Chondrocyte (in vitro differentiated cells): ENCODE results near the gene LTBP2. TPM values are rescaled to one million over a fixed set of nuclear protein-coding genes. Genes with fewer than 3 reads are reported as not detected.

Experiments used
- DNase-seq: peaks from one replicate; pipeline ENCODE4 v3.0.0; 2021; ENCODE audit warnings: mixed read lengths, low spot score
- H3K27ac Mint-ChIP-seq: one replicate; pipeline ENCODE4 v1.8.0; 2021; ENCODE audit warnings: mild to moderate bottlenecking, moderate library complexity, mixed read lengths; ENCODE audit not compliant: unreplicated experiment
- H3K27me3 Mint-ChIP-seq: 2 replicates; pipeline ENCODE4 v1.8.0; 2021; ENCODE audit warnings: low read depth, mixed read lengths
- H3K36me3 Mint-ChIP-seq: 2 replicates; pipeline ENCODE4 v1.8.0; 2021; ENCODE audit warnings: low read depth, mixed read lengths
- H3K4me1 Mint-ChIP-seq: 2 replicates; pipeline ENCODE4 v1.8.0; 2021; ENCODE audit warnings: low read depth, mild to moderate bottlenecking, mixed read lengths
- H3K4me3 Mint-ChIP-seq: one replicate; pipeline ENCODE4 v1.8.0; 2021; ENCODE audit warnings: mild to moderate bottlenecking, moderate library complexity, mixed read lengths; ENCODE audit not compliant: unreplicated experiment
- H3K9me3 Mint-ChIP-seq: 2 replicates; pipeline ENCODE4 v1.8.0; 2021; ENCODE audit warnings: low read depth, mixed read lengths
- total RNA-seq: library from RNA; stranded (reverse); gene quantifications from 3 replicates; pipeline ENCODE4 v1.2.1, GENCODE V29; 2021
- TF ChIP-seq, protein P1 (sequence below): fragments of 200-600 bp; sonication (generic); IDR thresholded peaks from 2 replicates; pipeline ENCODE4 v1.5.0; 2021; ENCODE audit warnings: antibody characterized with exemption, mild to moderate bottlenecking, moderate library complexity

LTBP2 gene
- total RNA-seq, 1 donor from 2014 or later = 215 TPM

DNA sequence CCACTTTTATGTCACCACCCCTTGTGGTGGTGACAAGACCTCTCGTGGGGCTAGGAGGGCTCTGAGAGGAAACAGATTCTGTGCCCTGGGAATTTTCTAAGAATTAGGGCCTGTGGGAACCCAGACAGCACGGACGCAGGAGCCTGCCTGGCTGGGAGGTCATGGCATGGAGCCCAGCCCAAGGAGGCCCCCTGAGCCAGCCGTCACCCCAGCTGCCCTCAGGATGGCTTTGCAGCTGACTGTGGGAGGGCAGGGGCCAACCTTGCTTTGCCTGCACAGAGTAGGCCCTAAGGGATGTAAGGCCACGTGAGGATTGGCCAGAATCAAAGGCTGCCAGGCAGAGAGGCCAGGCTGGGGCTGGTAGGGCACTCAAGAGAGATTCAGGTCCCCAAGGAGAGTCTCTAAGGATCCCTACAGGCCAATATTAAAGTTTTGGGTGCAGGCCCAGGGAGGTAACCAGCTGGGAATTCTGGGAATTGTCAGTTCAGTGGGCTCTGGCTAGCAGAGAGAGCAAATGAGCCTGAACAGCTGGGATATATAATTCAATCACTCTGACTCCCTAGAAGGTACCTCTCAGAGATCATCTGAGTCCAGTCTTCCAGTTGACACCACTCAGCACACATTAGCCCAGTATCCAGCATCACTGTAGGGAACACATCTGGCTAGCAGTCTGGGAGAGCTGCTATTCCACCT lies 6.4 kb downstream of the LTBP2 start:
- DNase-seq = no peak
- no peaks in the 10 kb centered on the region for H3K9me3 Mint-ChIP-seq
- no peak overlapping the region for H3K4me3 Mint-ChIP-seq
- peak overlapping the region; percentile 80 for H3K27ac Mint-ChIP-seq
- peaks cover 52% of the 10 kb centered on the region for H3K4me1 Mint-ChIP-seq
- TF ChIP-seq, protein P1, sequence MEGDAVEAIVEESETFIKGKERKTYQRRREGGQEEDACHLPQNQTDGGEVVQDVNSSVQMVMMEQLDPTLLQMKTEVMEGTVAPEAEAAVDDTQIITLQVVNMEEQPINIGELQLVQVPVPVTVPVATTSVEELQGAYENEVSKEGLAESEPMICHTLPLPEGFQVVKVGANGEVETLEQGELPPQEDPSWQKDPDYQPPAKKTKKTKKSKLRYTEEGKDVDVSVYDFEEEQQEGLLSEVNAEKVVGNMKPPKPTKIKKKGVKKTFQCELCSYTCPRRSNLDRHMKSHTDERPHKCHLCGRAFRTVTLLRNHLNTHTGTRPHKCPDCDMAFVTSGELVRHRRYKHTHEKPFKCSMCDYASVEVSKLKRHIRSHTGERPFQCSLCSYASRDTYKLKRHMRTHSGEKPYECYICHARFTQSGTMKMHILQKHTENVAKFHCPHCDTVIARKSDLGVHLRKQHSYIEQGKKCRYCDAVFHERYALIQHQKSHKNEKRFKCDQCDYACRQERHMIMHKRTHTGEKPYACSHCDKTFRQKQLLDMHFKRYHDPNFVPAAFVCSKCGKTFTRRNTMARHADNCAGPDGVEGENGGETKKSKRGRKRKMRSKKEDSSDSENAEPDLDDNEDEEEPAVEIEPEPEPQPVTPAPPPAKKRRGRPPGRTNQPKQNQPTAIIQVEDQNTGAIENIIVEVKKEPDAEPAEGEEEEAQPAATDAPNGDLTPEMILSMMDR = no peak
- H3K36me3 Mint-ChIP-seq = peaks cover 11% of the 10 kb centered on the region
- H3K27me3 Mint-ChIP-seq = no peaks in the 10 kb centered on the region

DNA sequence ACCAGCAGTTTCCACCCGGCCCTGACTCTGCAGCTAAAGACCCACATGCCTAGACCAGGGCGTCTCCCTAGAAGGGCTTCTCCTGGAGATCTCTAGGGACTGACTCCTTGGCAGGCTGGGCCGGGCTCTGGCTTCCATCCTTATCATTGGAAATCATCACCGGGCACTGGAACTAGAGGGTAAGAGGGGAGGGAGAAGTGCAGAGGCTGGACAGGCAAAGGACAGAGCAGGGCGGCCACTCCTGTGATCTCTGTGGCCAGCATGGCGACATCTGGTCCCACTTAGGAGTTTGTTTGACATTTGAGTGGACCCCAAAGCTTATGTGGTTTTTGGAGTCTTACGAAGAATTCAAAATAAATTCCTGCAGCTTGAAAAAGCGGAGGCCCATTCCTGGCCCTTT lies 7.1 kb downstream of the LTBP2 start:
- H3K4me3 Mint-ChIP-seq = no peak overlapping the region
- TF ChIP-seq, protein P1 = no peak
- no peak for DNase-seq
- H3K9me3 Mint-ChIP-seq = no peaks in the 10 kb centered on the region
- no peaks in the 10 kb centered on the region for H3K27me3 Mint-ChIP-seq
- H3K4me1 Mint-ChIP-seq = peaks cover 51% of the 10 kb centered on the region
- H3K36me3 Mint-ChIP-seq = peaks cover 13% of the 10 kb centered on the region
- no peak overlapping the region for H3K27ac Mint-ChIP-seq

DNA sequence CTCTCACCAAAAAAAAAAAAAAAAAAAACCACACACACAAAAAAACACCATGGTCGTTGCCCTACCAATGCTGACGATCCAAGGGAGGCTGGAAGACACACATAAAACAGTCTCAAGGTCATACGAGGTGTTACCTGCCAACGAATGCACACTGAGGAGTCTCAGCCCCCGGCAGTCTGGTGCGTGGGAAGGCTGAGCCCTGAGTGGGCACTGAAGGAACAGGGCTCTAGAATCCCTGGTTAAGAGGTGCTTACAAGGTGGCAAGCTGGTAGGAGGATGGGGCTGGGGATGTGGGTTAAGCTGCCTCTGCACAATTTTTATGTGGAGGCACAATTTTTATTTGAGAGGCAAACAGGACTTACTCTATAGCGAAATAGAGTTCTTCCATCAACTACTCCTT lies 7.9 kb downstream of the LTBP2 start:
- TF ChIP-seq, protein P1 = no peak
- no peak overlapping the region for H3K27ac Mint-ChIP-seq
- peaks cover 51% of the 10 kb centered on the region for H3K4me1 Mint-ChIP-seq
- DNase-seq = no peak
- H3K36me3 Mint-ChIP-seq = peaks cover 13% of the 10 kb centered on the region
- no peak overlapping the region for H3K4me3 Mint-ChIP-seq
- no peaks in the 10 kb centered on the region for H3K27me3 Mint-ChIP-seq
- no peaks in the 10 kb centered on the region for H3K9me3 Mint-ChIP-seq

DNA sequence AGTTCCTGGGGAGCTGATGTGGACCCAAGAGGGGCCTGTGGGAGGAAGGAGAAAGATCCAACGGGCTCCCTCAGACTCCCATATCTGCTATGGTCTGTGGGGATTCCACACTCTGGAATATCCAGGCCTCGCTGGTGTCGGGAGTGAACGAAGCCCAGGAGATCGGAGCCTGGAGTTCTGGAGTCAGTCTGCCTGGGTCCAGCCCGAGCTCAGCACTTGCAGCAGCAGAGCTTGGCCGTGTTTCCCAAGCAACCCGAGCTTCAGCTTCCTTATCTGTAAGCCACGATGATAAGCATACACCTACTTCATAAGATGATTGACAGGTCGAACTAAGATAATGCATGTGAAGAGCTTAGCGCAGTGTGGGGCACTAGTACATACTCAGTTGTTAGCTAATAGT lies 10.1 kb downstream of the LTBP2 start:
- Mint-ChIP-seq H3K4me1 (peaks cover 49% of the 10 kb centered on the region), H3K36me3 (peaks cover 16% of the 10 kb centered on the region), H3K9me3 (no peaks in the 10 kb centered on the region), H3K27me3 (no peaks in the 10 kb centered on the region), H3K27ac (no peak overlapping the region), H3K4me3 (no peak overlapping the region)
- TF ChIP-seq, protein P1 = no peak
- no peak for DNase-seq

DNA sequence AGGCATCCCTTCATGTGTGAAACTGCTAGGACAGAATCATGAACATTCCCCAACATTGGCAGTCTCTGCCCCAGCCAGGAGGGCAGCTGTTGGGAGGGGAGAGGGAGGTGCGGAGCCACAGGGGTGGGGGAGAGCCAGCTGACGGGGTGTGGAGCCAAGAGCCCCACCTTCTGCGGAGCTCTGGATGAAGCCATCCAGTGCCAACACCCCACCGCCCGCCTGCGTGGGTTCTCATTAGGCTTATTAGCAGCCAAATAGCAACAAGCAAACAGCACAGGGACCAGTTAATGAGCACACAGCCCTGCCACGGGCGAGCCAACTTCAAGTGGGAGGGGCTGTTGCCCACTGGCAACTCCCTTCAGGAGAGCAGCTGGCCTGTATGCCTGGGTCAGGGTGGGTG lies 12.1 kb downstream of the LTBP2 start:
- peaks cover 46% of the 10 kb centered on the region for H3K4me1 Mint-ChIP-seq
- no peak for DNase-seq
- H3K9me3 Mint-ChIP-seq = no peaks in the 10 kb centered on the region
- no peak overlapping the region for H3K4me3 Mint-ChIP-seq
- H3K36me3 Mint-ChIP-seq = peaks cover 19% of the 10 kb centered on the region
- TF ChIP-seq, protein P1 = no peak
- H3K27me3 Mint-ChIP-seq = no peaks in the 10 kb centered on the region
- H3K27ac Mint-ChIP-seq = no peak overlapping the region
